HG03378 (cell line): ENCODE results near the gene RANBP1.

Experiments used
- ATAC-seq: cut with Tn5 transposase; IDR thresholded peaks from one replicate; pipeline ENCODE4 v1.9.1; 2021; ENCODE audit warnings: mild to moderate bottlenecking, moderate library complexity; ENCODE audit not compliant: unreplicated experiment

The RANBP1 gene

DNA sequence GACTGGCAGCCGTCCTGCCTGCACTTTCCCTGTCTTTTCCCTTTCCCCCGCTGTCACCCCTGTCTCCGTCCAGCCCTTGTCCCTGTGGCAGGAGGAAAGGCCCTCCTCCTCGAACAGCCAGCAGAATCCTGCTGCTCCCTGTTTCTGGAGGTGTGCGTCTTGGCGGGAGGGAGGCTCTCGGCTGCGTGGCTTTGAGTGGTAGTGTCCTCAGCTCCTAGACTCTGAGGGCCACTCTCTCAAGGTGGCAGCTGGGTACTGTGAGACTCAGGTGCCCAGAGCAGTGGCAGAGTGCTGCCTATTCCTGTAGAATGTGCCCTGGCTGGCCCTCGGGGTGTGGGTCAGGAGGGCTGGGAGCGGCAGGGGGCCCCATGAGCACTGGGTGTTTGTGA lies 9.1 kb upstream of the RANBP1 start:
- no peak for ATAC-seq

DNA sequence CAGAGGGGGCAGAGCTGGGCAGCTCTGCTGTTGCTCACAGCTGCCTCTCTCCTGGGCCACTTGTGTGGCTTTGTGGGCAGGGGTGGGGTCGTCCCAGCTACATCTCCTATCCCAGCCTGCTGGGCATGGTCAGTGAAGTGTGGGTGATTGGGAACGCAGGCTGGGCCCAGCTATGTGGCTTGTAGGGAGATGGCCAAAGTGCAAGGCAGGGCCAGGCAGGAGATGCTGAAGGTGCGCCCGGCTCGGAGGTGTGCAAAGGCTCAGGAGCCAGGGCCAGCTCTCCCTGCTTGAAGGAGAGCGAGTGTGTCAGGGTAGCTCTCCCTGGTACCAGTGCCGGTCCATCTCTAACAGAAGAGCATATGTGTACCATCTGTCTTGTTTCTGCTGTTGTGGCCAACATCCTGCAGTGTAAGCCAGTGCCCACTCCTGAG lies 8.4 kb upstream of the RANBP1 start:
- no peak for ATAC-seq

DNA sequence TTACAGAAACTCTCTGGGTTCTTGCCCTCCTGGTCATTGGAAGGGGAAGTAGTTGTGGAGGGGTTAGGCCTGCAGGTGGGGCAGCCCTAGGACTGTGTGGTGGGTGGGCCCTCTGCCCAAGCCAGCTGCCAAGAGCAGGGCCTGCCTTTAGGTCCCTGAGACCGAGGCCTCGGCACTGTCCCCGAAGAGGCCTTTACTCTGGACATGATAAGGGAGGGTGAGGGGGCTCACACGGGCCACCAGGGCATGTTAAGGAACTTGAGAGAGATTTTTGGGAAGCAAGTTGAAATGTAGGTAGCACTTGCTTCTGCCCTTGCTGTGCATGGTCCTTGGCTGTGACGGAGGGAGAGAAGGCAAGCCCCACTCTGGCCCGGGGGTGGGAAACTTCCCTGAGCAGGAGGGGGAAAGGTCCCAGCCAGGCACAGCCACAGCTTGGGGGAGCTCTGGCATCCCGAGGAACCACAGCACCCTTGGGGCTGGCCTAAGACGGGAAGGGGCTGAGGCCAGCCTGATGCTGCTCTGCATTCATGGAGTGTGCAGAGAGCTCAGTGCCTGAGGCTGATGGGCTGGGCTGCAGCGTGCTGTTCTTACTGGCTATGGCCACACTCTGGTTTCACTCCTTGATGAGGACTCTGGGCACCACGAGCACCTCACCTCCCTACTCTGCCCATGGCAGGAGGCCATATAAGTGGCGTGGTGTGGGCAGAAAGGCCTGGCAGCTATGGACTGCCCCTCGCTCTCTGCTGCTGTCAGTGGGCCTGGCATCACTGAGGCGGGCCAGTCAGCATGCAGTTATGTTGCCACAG lies 7.8 kb upstream of the RANBP1 start:
- no peak for ATAC-seq

DNA sequence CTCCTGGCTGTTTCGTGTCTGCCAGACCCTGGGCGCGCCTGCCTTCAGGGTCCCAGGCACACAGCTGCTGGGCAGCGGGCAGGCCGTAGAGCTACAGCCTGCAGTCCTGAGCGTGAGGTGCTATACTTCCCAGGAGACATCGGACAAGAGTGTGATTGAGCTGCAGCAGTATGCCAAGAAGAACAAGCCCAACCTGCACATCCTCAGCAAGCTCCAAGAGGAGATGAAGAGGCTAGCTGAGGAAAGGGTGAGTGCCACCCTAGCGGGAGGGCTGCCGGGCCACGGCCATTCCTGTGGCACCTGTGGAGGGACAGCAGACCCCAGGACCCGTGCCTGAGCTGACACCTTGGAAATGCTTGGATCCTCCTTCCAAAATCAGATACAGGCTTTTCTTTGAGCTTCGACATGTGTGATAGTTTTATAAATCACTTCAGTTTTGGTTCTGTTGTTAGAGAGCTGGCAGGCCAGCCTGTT lies 7.1 kb upstream of the RANBP1 start:
- no peak for ATAC-seq

DNA sequence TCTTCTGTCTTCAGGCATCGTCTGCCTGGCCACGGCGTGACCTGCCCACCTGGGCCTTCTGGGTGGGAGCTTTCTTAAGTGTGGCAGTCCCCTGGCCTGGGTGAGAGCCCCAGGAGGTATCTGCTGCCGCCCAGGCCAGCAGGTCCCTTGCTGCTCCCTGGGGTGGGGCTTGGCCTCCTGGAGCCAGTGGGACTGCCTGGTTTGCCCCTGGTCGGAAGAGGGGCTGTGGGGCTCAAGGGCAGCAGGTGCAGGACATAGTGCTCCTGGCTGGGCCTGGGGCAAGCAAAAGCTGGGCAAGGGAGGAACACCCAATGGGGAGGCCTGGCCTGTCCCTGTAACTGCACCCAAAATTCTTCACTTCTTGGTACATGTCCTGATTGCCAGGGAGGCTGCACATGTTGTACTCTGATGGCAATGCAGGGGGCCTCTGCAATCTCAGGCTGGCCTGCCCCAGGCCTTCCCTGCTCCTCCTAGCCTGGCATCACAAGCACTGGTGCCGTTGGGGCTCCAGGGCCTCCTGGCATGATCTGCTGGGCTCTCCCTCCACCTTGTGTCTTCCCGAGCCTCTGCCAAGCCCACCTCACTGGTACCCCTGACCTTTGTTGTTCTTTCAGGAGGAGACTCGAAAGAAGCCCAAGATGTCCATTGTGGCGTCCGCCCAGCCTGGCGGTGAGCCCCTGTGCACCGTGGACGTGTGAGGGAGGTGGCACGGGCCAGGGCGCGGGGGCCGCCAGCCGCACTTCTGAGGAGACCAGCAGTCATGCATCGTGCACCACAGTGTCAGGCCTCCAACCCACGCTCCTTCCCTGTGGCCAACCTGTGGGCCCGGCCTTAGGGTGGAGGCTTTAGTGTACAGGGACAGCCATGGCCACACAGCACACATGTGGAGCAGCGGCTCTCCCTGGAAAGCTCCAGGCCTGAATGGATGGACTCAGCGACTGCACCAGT lies 6.2 kb upstream of the RANBP1 start:
- no peak for ATAC-seq

DNA sequence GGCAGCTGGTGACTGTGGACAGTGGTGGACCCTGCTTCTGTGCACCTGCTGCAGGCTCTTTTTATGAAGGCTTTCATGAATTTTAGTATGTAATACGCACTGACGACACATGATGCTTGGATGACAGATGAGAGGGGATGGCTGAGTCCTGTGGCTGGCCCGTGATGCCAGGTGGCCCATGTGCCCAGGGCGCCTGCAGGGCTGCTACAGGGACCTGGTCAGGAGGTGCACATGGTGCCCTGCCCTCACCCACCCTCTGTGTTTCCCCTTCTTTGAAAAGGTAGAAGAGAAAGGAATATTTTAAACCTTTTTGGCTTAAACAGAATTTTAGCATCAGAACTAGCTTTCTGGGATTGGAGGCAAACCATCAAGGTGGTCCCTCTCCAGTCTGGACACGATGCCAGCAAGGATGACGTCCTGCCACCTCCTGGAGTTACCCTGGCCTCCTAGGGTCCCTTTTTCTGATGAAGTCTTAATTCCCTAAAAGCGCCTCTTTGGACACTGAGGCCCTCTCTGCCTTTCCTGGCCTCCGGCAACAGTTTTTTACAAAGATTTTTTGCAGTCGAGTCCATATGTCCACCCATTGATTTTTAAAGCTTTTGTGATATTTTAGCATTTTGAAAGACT lies 5.4 kb upstream of the RANBP1 start:
- ATAC-seq = no peak

DNA sequence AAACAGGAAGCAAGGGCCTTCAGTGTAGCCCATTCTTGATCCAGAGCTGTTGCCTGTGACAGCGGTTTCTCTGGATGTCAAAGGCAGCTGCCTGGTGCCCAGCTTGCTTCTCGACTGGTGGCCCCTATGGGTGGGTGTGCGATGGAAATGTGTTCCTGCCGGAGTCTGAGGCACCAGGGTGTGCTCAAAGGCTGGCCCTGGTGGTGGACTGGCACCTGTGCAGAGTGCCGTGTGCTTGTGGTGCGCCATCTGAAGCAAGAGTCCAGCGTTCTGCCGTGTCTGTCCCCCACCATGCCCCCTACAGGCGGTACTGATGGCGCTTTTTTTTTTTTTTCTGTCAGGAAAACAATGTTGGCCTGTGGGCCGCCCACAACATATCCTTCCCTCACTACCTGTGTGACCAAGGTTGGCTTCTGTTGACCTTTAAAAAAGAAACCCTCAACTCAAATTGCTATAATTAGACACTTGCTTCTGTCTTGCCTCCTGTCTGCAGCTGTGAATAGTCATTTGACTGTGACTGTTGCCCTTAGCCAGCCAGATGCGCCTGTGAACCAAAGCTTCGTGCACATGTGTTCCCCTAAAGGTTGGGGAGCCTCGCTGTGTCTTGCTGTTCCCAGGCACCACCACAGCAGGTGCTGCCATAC lies 4.7 kb upstream of the RANBP1 start:
- no peak for ATAC-seq

DNA sequence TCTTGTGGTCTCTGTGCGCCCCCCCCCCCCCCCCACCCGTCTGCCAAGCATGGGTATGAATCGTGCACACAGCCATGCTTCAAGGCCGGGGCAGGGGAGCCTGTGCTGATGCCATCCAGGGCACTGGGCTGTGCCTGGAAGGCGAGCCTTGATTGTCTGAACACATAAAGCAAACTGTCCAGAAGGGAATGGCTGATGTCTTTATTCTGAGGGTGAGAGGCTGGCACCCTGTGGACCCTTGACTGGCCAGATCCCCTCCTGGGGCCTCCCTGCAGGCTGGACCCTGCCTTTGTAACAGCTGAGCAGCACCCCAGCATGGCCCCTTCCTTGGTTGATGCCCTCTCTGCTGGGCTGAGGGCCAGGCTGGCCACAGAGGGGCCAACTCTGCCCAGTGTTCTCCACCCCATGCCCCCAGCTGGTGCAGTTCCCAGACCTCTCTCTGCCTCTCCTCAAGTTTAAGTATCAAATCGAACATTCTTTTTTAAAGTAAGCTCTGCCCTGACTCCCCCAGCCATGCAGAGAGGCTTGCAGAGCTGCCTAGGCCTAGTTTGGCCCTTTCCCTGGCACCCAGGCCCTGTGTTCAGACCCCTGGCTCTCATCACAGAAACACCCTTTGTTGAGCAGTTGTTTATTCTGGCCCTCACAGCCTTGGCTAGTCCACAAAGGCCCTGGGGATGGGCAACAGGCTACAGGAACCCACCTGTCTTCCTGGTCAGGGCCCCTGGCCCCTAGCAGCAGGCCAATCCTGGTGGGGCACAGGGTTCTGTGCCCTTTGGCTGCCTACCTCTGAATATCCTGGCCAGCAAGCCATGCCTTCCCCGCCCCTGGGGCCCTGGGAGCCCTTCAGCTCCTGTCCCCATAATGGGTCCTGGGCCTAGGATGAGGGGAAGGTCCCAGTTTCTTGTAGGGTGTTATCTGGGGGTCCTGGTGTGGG lies 3.9 kb upstream of the RANBP1 start:
- no peak for ATAC-seq

DNA sequence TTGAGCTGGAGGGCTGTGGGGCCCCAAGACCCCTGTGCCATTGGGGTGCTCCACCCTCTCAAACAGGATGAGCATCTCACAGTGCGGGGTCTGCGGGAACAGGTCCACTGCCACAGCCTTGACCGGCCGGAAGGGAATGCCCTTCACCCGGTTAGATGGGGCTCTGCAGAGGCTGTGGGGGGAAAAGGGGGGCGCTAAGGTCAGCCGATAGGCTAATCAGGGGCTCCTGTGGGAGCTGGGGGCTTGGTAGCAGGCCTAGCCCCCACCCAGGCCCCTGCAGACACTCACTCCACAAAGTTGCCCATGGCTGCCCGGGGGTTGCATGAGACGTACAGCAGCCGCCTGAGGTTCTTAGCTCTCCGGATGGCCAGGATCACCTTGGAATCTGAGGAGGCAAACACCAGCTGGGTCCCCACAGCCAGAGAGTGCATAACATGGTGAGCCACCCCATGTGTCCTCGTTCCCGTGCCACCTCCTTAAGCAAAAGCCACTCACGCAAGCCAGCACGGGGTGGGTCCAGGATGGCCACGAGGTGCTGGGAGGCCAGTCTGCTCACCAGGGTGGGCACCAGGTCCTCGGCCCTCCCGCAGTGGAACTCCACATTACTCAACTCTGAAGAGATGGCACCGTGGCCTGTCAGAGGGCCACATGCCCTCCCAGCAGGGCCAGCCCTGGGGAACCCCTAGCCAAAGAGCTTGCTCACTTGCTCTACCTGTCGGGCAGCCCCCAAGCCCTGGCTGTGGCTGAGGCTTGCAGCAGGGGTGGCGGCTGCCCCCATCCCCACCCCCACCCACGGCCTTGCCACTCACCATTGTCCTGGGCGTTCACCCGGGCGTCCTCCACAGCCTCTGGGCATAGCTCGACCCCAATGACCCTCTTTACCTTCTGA lies 3.0 kb upstream of the RANBP1 start:
- ATAC-seq = no peak

DNA sequence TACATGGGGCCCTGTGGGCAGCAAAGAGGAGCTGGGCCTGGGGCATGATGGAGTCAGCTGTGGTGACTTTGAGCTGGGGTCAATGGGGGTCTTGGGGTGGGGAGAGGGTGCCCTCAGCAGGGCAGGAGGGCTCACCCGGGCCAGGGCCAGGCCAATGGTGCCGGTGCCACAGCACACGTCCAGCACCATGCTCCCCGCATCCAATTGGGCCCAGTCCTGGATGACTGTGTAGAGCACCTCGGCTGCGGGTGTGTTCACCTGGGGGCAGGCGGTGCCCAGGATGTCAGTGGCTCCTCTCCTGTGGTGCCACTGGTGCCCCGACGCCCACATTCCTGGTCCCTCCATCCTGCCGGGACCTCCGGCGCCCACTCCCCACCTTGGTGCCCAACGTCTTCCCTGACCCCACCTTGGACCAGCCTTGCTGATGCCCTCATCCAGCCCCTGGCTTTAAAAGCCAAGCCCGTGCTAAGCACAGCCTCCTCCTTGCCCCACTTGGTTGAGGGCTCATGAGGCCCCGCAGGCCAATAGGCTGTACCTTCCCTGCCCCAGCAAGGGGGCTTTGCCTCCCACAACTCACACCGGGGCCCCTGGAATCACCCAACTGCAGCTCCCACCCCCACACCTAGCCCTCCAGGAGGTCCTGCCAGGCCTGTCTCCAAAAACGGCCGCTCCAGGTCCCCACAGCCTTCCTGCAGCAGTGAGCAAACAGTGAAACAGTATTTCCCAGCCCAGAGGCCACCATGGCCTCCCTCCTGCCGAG lies 2.2 kb upstream of the RANBP1 start:
- ATAC-seq = no peak

DNA sequence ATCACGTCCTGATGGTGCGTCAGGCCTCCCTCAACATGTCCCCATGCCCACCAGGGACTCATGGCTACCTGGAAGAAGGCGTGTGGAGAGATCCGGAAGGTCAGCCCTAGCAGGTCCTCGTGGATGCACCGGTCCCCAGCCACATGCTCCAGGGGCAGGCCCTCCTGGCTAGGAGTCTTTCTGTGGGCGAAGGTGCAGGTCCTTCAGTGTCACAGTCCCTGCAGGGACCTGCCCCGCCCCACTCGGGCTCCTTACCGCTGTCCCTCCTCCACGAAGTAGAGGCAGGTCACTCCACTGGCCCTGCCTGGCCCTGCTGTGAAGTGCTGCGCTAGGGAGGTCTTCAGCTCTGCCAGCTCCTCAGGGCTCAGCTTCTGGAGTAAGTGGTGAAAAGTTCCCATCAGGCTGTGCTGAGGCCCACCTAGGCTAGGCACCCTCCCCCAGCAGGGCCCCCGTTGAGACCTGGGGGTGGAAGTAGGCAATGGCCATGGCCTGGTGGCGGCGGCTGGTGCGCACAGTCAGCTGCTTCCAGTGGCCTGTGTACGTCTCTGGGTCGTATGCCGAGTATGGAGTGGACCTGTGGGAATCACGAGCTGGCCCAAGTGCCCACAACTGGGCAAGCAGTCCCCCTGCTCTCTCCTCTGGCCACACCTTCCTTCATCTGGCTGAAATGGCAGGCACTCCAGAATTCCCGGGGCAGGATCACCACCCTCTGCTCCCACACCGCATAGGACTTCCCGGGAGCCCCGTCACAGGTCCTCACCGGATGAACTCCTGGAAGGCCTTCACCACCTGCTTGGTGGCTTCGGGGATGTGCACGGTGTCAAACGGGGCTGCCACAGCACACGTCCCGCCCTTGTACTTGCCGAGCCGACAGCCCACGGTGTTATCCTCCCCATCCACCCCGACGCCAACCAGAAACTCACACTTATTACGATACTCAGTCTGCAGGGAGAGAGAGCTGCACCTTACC lies 1.1 kb upstream of the RANBP1 start:
- ATAC-seq = no peak

DNA sequence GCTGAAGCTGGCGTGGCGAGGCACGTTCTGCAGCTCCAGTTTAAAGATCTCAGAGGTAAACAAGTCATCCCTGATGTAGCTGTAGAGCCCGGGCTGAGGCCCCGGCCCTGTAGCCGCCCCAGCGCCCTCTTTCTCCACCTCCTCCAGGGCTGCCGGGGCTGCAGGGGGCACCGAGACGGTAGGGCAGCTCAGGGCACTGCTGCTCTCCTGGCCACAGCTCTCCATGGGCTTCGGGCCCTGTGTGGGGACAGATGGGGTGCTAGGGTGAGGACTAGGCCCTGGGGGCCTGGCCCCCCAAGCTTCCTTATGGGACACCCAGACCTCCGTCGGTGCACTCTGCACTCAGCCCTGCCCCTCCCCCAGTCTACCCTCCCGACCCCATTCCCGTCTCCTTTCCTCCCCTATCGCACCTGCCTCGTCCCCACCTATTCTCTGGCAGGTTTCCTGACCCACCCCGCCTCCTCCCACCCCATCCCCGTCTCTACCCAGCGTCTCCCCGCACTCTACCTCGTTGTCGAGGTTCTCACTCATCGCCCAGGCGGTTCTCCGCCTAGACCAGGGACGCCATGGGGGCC lies 559 bp downstream of the RANBP1 start:
- no peak for ATAC-seq

DNA sequence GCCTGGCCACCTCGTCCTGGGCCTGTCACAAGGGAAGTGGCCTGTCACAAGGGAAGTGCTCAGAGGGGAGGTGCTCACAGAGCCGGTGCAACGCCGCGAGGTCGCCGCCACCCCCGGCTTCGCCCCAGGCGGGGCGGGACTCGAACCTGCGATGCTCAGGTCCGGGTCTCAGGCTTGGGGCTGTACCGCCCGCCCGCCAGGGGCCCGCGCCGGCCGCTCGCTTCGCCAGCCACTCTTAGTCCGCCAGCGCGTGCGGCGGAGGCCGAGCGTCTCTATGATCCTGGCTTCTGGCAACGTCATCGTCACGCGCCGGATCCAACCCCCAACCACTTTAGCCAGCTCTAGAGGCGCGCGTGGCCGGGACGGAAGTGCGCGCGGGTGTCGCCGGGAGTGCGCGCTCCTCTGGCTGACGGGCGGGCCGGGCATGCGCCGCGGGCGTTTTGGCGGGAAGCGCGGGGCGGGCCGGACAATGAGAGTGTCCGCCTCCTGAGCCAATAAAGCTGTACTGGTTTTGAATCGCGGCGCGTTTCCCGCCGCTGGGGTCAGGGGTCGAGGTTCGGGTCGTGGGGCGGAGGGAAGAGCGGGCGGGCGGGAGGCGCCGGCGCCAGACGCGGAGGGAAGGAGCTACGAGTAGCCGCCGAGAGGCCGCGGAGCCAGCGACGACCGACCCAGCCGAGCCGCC lies 1.2 kb downstream of the RANBP1 start, which contains the start of gene TRMT2A:
TRMT2A (minus strand) TSS at position 276 of the 682 bp plus-strand sequence. CDS start 320 bp downstream, outside the sequence.
- ATAC-seq = peak; percentile 64

DNA sequence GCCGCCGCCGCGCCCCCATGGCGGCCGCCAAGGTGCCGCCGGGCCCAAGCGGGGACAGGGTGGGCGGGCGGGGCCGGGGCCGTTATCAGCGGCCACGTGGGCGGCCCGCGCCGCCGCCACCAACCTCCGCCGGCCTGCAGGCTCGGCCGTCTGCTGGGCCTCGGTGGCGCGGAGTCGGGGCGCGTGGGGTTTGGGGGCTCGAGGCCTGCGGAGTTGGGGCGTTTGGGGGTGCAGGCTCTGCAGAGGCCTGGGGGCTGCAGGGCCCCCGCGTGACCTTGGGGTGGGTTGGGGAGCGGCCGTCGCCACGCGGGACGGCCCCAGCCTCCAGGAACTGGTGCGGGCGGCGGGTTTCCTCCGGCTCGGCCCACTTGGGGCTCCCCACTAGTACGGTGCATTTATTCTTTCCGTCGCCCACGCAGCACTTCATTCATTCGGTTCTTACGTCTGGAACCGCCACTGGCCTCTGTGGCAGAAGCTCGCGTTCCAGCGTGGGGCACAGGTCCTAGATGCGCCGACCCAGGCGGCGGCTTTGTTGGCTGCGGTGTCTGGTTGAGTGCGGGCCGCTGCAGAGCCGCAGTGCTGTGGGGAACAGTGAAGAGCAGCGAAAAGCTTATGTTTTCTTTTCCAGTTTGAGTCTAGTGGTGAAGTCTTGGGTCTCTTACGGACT lies 1.9 kb downstream of the RANBP1 start:
- no peak for ATAC-seq

DNA sequence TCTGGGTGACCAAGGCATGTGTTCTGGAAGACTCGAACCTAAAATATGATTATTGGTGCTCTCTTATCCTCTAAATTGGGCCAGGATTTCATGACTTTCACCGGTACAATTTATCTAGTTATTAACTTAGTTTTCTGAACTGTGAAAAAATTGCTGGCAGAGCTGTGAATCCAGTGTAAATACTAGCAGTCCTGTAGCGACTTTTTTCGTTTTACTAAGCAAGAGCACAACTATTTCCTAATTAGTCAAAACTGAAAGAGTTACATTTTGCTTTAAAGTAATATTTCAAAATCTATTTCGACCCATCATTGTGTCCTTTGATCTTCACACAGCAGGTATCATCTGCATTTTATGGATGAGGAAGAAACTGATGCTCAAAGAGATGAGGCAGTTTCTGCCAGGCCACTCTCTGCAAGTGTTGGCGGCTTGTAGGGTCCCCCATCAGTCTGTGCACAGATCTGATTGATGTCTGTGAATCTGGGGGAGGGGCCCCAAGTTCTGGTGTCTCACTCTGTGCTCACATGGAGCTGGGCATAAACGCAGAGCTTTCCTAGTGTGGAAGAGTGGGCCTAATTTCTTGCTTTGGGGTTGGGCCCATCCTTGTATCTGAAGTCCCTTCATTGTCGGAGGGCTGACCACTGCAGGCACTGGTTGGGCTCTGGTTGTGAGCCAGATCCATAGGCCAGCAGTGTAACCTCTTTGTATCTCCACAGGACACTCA lies 2.6 kb downstream of the RANBP1 start:
- no peak for ATAC-seq
